IPS-NIHi7 (cell line): ENCODE results near the gene OR8I2.
"Not testable (repeated sequence)": the region's sequence is repeated elsewhere in the genome, so short reads cannot be mapped to it uniquely, and the experiment has no call there.

Experiments used
- DNase-seq: peaks from one replicate; pipeline ENCODE4 v3.0.0; 2012; ENCODE audit warnings: mixed read lengths; ENCODE audit errors: extremely low spot score

OR8I2 gene

GRCh38 chr11:56093008-56093407, at the start of gene OR8I2:
OR8I2 (plus strand) TSS chr11:56093308; CDS start chr11:56093308, 0 bp downstream.
- no peak for DNase-seq

DNA sequence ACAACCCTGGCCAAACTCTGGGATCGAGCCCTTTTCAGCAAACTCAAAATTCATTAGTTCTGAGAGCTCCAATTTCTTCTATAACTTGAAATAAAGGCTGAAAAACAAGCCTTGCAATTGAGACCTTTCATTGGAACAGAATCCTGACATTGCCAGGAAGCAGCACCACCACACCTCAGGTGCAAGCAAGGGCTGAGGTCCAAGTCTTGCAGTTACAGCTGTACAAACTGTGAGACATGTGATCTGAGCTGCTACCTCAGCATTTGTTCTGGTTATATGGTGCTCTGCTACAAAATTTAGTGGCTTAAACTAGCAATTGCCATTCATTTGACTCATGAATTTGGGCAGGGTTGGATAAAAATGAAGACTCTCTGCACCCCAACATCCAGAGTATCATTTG, 47.6 kb upstream of the OR8I2 start:
- DNase-seq: no peak

GRCh38 chr11:56048480-56048879, 44.6 kb upstream of the OR8I2 start:
- DNase-seq: no peak

- DNase-seq: no peak
These were observed 43.6 kb upstream of the OR8I2 start for GRCh38 chr11:56049487-56049886.

- DNase-seq: not testable (repeated sequence)
These were observed 36.7 kb upstream of the OR8I2 start for GRCh38 chr11:56056366-56056765.

DNA sequence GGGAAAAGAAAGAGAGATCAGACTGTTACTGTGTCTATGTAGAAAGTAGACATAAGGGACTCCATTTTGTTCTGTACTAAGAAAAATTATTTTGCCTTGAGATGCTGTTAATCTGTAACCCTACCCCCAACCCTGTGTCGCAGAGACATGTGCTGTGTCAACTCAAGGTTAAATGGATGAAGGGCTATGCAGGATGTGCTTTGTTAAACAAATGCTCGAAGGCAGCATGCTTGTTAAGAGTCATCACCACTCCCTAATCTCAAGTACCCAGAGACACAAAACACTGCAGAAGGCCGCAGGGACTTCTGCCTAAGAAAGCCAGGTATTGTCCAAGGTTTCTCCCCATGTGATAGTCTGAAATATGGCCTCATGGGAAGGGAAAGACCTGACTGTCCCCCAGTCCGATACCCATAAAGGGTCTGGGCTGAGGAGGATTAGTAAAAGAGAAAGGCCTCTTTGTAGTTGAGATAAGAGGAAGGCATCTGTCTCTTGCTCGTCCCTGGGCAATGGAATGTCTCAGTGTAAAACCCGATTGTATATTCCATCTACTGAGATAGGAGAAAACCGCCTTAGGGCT, 35.4 kb upstream of the OR8I2 start:
- DNase-seq: not testable (repeated sequence)

DNA sequence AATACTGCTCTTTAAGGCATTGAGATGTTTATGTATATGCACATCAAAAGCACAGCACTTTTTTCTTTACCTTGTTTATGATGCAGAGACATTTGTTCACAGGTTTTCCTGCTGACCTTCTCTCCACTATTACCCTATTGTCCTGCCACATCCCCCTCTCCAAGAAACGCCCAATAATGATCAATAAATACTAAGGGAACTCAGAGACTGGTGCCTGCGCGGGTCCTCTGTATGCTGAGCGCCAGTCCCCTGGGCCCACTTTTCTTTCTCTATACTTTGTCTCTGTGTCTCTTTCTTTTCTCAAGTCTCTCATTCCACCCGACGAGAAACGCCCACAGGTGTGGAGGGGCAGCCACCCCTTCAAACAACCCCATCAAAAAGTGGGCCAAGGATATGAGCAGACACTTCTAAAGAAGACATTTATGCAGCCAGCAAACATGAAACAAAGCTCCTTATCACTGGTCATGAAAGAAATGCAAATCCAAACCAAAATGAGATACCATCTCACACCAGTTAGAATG, 34.8 kb upstream of the OR8I2 start:
- not testable (repeated sequence) for DNase-seq

- no peak for DNase-seq
These were observed 26.1 kb upstream of the OR8I2 start for GRCh38 chr11:56066980-56067379.

- no peak for DNase-seq
These were observed 3.4 kb upstream of the OR8I2 start for GRCh38 chr11:56089697-56090096.

- no peak for DNase-seq
These were observed 10.2 kb downstream of the OR8I2 start, which contains the start of gene OR8H2 for GRCh38 chr11:56103210-56103737. OR8H2 (plus strand) TSS chr11:56103687; CDS start chr11:56105043, 1,356 bp downstream.

- DNase-seq: no peak
These were observed 29.0 kb downstream of the OR8I2 start, which contains the start of gene OR8H3 for GRCh38 chr11:56122073-56122472. OR8H3 (plus strand) TSS chr11:56122373; CDS start chr11:56122373, 0 bp downstream.

- DNase-seq: no peak
These were observed 47.1 kb downstream of the OR8I2 start, which contains the start of gene OR8J3 for GRCh38 chr11:56140151-56140661. OR8J3 (minus strand) TSS chr11:56140201; CDS start chr11:56137718, 2,483 bp downstream.

GRCh38 chr11:56143681-56144080, 50.6 kb downstream of the OR8I2 start:
- not testable (repeated sequence) for DNase-seq
